ENCODE results near the gene F8. TPM values are rescaled to one million over a fixed set of nuclear protein-coding genes. Genes with fewer than 3 reads are reported as not detected.

F8 gene
- total RNA-seq, 1 experiment from 2014 or later: 15.2 TPM

GRCh38 chrX:154908821-154909220 is 113.7 kb downstream of the F8 start:
- Histone ChIP-seq H3K4me2 (no peak overlapping the region), H4K20me1 (ENCODE audit: insufficient read depth) (no peaks in the 10 kb centered on the region), H3K4me1 (replicated peaks; ENCODE audit: insufficient read depth) (no peaks in the 10 kb centered on the region), H3K36me3 (ENCODE audit: low read depth) (no peaks in the 10 kb centered on the region), H3F3A (ENCODE audit: insufficient read depth, low read depth) (no peaks in the 10 kb centered on the region), H3K4me3 (no peak overlapping the region), H2AFZ (no peak overlapping the region), H3K9me2 (ENCODE audit: insufficient read depth) (no peaks in the 10 kb centered on the region), H3K79me2 (ENCODE audit: low read depth) (no peaks in the 10 kb centered on the region), H3K9me3 (ENCODE audit: insufficient read depth, low read depth) (no peaks in the 10 kb centered on the region), H3K27ac (no peak overlapping the region), H3K27me3 (ENCODE audit: insufficient read depth, low read depth) (no peaks in the 10 kb centered on the region)
- CTCF ChIA-PET: interaction anchor here (0.9 kb wide), 1 partner anchor 9 kb away, joined by 3 read pairs; no protein-coding TSS in a partner anchor
- no peak for DNase-seq
- POLR2A ChIA-PET (ENCODE audit: unreplicated experiment): no interaction called here
- TF ChIP-seq CTCF (conservative IDR thresholded peaks at IDR 0.05) (no peak), EZH2 (IDR thresholded peaks at IDR 0.05; ENCODE audit: low read depth) (no peak)
- intact Hi-C loops (cut with micrococcal nuclease; ENCODE audit: unreplicated experiment): no loop called here
- BruUV-seq (replicated peaks): no TSS peak

GRCh38 chrX:154902408-154902807 is 120.1 kb downstream of the F8 start:
- H2AFZ ChIP-seq: no peak overlapping the region
- CTCF ChIA-PET: no interaction called here
- no TSS peak for BruUV-seq (replicated peaks)

GRCh38 chrX:154900323-154900722 is 122.2 kb downstream of the F8 start:
- no peaks in the 10 kb centered on the region for H3K9me3 ChIP-seq (ENCODE audit: insufficient read depth, low read depth)
- no peak overlapping the region for H2AFZ ChIP-seq
- BruUV-seq (replicated peaks): no TSS peak
- no peak overlapping the region for H3K4me3 ChIP-seq
- CTCF ChIA-PET: no interaction called here
- no peaks in the 10 kb centered on the region for H3K79me2 ChIP-seq (ENCODE audit: low read depth)
- H3K4me1 ChIP-seq (replicated peaks; ENCODE audit: insufficient read depth): no peaks in the 10 kb centered on the region
- TF ChIP-seq CTCF (conservative IDR thresholded peaks at IDR 0.05): no peak
- no peak for TF ChIP-seq EZH2 (IDR thresholded peaks at IDR 0.05; ENCODE audit: low read depth)
- H3K9me2 ChIP-seq (ENCODE audit: insufficient read depth): no peaks in the 10 kb centered on the region
- H3K27me3 ChIP-seq (ENCODE audit: insufficient read depth, low read depth): peaks cover 20% of the 10 kb centered on the region; the same call in 1 of the 2 replicates
- POLR2A ChIA-PET (ENCODE audit: unreplicated experiment): no interaction called here
- no peak for DNase-seq
- H3K27ac ChIP-seq: no peak overlapping the region
- H3K4me2 ChIP-seq: no peak overlapping the region
- no peaks in the 10 kb centered on the region for H3F3A ChIP-seq (ENCODE audit: insufficient read depth, low read depth)
- no peaks in the 10 kb centered on the region for H4K20me1 ChIP-seq (ENCODE audit: insufficient read depth)
- intact Hi-C loops (cut with micrococcal nuclease; ENCODE audit: unreplicated experiment): no loop called here
- no peaks in the 10 kb centered on the region for H3K36me3 ChIP-seq (ENCODE audit: low read depth)

More at GRCh38 chrX:154902408-154902807, 120.1 kb downstream of the F8 start:
- TF ChIP-seq EZH2 (IDR thresholded peaks at IDR 0.05; ENCODE audit: low read depth) (no peak), CTCF (conservative IDR thresholded peaks at IDR 0.05) (no peak)
- H3K27ac ChIP-seq: no peak overlapping the region
- H4K20me1 ChIP-seq (ENCODE audit: insufficient read depth): no peaks in the 10 kb centered on the region
- no peak overlapping the region for H3K4me3 ChIP-seq
- H3K36me3 ChIP-seq (ENCODE audit: low read depth): no peaks in the 10 kb centered on the region
- H3K79me2 ChIP-seq (ENCODE audit: low read depth): no peaks in the 10 kb centered on the region
- H3K9me2 ChIP-seq (ENCODE audit: insufficient read depth): no peaks in the 10 kb centered on the region
- no peak for DNase-seq
- 0 out of 2 replicates have a peak, but pooled peaks cover 13% of the 10 kb centered on the region for H3K27me3 ChIP-seq (ENCODE audit: insufficient read depth, low read depth)
- H3K4me1 ChIP-seq (replicated peaks; ENCODE audit: insufficient read depth): no peaks in the 10 kb centered on the region
- H3K9me3 ChIP-seq (ENCODE audit: insufficient read depth, low read depth): no peaks in the 10 kb centered on the region
- no peaks in the 10 kb centered on the region for H3F3A ChIP-seq (ENCODE audit: insufficient read depth, low read depth)
- intact Hi-C loops (cut with micrococcal nuclease; ENCODE audit: unreplicated experiment): no loop called here
- no peak overlapping the region for H3K4me2 ChIP-seq
- POLR2A ChIA-PET (ENCODE audit: unreplicated experiment): no interaction called here
